Heart left ventricle (tissue), 16 donors: ENCODE data around the gene SORL1-AS1. TPM values are rescaled to one million over a fixed set of nuclear protein-coding genes. Genes with fewer than 3 reads are reported as not detected.

Experiments used
- ATAC-seq, 4 donors: fragments of 200-7000 bp; cut with Tn5 transposase; one replicate each; pipeline ENCODE4 v1.9.1; 2020 to 2022; ENCODE audit warnings: moderate library complexity in 4 of 4, mild to moderate bottlenecking in 3 of 4, moderate number of reproducible peaks in 1 of 4
- DNase-seq, 5 donors: peaks; one replicate each; pipeline ENCODE4 v3.0.0-alpha.2; 2020
- H3K27ac ChIP-seq, 12 donors: fragments of 200-600 bp; sonication (generic) in 4 of 12; one replicate each; pipeline versions ENCODE4 v1.5.0 to v1.8.0; 2016 to 2022; ENCODE audit warnings: mild to moderate bottlenecking in 2 of 12
- H3K27me3 ChIP-seq, 9 donors: fragments of 200-600 bp; sonication (generic) in 2 of 9; one replicate each; pipeline versions ENCODE4 v1.5.1 to v1.8.0; 2016 to 2022; ENCODE audit warnings: mild to moderate bottlenecking in 3 of 9
- H3K36me3 ChIP-seq, 9 donors: fragments of 200-600 bp; sonication (generic) in 2 of 9; one replicate each; pipeline versions ENCODE4 v1.5.0 to v1.8.0; 2018 to 2022; ENCODE audit warnings: mild to moderate bottlenecking in 2 of 9
- H3K4me1 ChIP-seq, 12 donors: fragments of 200-600 bp; sonication (generic) in 4 of 12; one replicate each; pipeline versions ENCODE4 v1.5.0 to v1.8.0; 2016 to 2022; ENCODE audit warnings: mild to moderate bottlenecking in 3 of 12
- H3K4me3 ChIP-seq, 12 donors: fragments of 200-600 bp; sonication (generic) in 4 of 12; one replicate each; pipeline versions ENCODE4 v1.5.0 to v1.8.0; 2017 to 2022; ENCODE audit warnings: mild to moderate bottlenecking in 9 of 12, moderate library complexity in 4 of 12
- H3K9me3 ChIP-seq, 12 donors: fragments of 200-600 bp; sonication (generic) in 4 of 12; one replicate each; pipeline versions ENCODE4 v1.5.0 to v1.8.0; 2016 to 2022; ENCODE audit warnings: mild to moderate bottlenecking in 1 of 12
- CTCF ChIP-seq, 12 donors: fragments of 200-600 bp; sonication (generic) in 4 of 12; IDR thresholded peaks; one replicate each; pipeline versions ENCODE4 v1.5.0 to v1.8.0; 2018 to 2022; ENCODE audit warnings: antibody characterized with exemption in 12 of 12, mild to moderate bottlenecking in 5 of 12
- POLR2A ChIP-seq, 2 donors: fragments of 450-650 bp; IDR thresholded peaks; one replicate each; pipeline ENCODE4 v1.6.1; 2017; ENCODE audit warnings: antibody characterized with exemption in 2 of 2, mild to moderate bottlenecking in 2 of 2, moderate library complexity in 2 of 2
- WGBS, 4 donors: extraction: QIAGEN DNeasy Blood & Tissue Kit in 2 of 4; methylation state at CpG; one replicate each; pipeline versions ENCODE4 v1.1.5 to v1.1.7; 2013 to 2018; 5-methylcytosine and 5-hydroxymethylcytosine counted together
- intact Hi-C, 10 donors: fragments of 100-400 bp; cut with DNase I; formaldehyde crosslinking; loops; one replicate each; pipeline versions ENCODE4 v1.11.1 to v1.14.2; 2022
- polyA plus RNA-seq, 2 donors: library from polyadenylated mRNA; stranded (reverse); fragments of 200-250 nt; gene quantifications; one replicate each; pipeline ENCODE4 v1.2.3, GENCODE V29; 2013
- total RNA-seq, 9 donors: library from RNA; depleted of rRNA in 2 of 9; stranded (reverse); fragments of >200 nt in 2 of 9; fragmentation: NEBNext Ultra II Directional in 3 of 9; extraction: Animal tissue kit (Norgen Biotek cat#: 25700) in 3 of 9; gene quantifications; one replicate each; pipeline versions ENCODE4 v1.1.0 to v1.2.4, GENCODE V29; 2016 to 2023
- donor health status: ischemic (EF 13 %, LVEDD 7.1; RV severe dilation, severe dysfunction).
- donor health status: healthy with polysubstance abuse.
- donor health status: DM: no; HTN: yes; CAD: no.
- donor health status: DM: no; HTN: no; CAD: no.
- donor health status: ischemic (EF 25% LVEDD 6.9; RV normal size, moderate dysfunction).
- donor health status: ischemic (EF 25% LVEDD 5.7; RV mildly dilated, moderate dysfunction).
- donor health status: healthy.
- donor health status: DM: yes; HTN: yes; CAD: no.
- donor health status: ischemic (EF 35%, LVEDD 5.7; RV mildly dilated, moderate dysfunction).
- donor health status: nonischemic (EF 11% LVEDD 7.7; RV severe dilation, severe dysfunction).
- donor health status: DM: yes; HTN: yes; CAD: no.
- donor health status: PGD.
- donor health status: ischemic (EF 29% LVEDD 5.4; RV normal size, mild dysfunction).
- donor health status: nonischemic (EF 23%, LVEDD 6.1; RV moderate dilation, normal function).

The SORL1-AS1 gene

GRCh38 chr11:121391914-121392313 lies 60.9 kb downstream of the SORL1-AS1 start:
- no peaks in the 10 kb centered on the region for H3K36me3 ChIP-seq
- no peak overlapping the region for H3K4me3 ChIP-seq
- DNase-seq, result peak in 1 of 5 donors; percentile 34
- 62 to 69% (median 65%) methylated on average over 7 of the region's 7 CpGs for WGBS, 4 donors
- intact Hi-C loops, result no loop called here
- H3K27ac ChIP-seq, result no peak overlapping the region
- peak in 2 of 4 donors; percentile 35 to 42 for ATAC-seq
- no peaks in the 10 kb centered on the region for H3K9me3 ChIP-seq
- TF ChIP-seq POLR2A (IDR thresholded peaks at IDR 0.05), result no peak
- TF ChIP-seq CTCF (IDR thresholded peaks at IDR 0.05), result no peak
- no peaks in the 10 kb centered on the region for H3K27me3 ChIP-seq
- peaks cover 0 to 16% (median 3%) of the 10 kb centered on the region in 12 donors for H3K4me1 ChIP-seq

GRCh38 chr11:121389651-121390050 lies 63.1 kb downstream of the SORL1-AS1 start:
- peak; percentile 65 to 82 (median 68) for DNase-seq
- H3K9me3 ChIP-seq, result no peaks in the 10 kb centered on the region
- TF ChIP-seq CTCF (IDR thresholded peaks at IDR 0.05) (no peak), POLR2A (IDR thresholded peaks at IDR 0.05) (no peak)
- peak; percentile 92 to 98 (median 97) for ATAC-seq
- no peak overlapping the region for H3K4me3 ChIP-seq
- no peaks in the 10 kb centered on the region for H3K27me3 ChIP-seq
- peaks cover 0 to 16% (median 3%) of the 10 kb centered on the region in 12 donors for H3K4me1 ChIP-seq
- WGBS, 4 donors, result 23 to 31% (median 25%) methylated on average over 8 of the region's 8 CpGs
- no peaks in the 10 kb centered on the region for H3K36me3 ChIP-seq
- peak overlapping the region in 10 of 12 donors; percentile 17 to 76 (median 70) for H3K27ac ChIP-seq
- intact Hi-C loops, result no loop called here

Other genes starting within 250 kb of the SORL1-AS1 start
- gene SC5D, start 160.2 kb downstream of the SORL1-AS1 start, total RNA-seq, result 10 to 100 TPM; 18.3 to 28.9 (median 27.1) TPM
- gene SC5D, start 160.2 kb downstream of the SORL1-AS1 start, polyA plus RNA-seq, result 10 to 100 TPM; 16.9 to 18.7 TPM
- gene SORL1, start 653 bp downstream of the SORL1-AS1 start, total RNA-seq, result 10 to 100 TPM in 3 of 9 donors, 1 to 10 TPM in 6; 2.9 to 20.5 (median 5.8) TPM
- gene SORL1, start 653 bp downstream of the SORL1-AS1 start, polyA plus RNA-seq, result under 1 TPM; 0.72 to 0.83 TPM